HepG2 (cell line): ENCODE results near the gene ANXA5. TPM values are rescaled to one million over a fixed set of nuclear protein-coding genes. Genes with fewer than 3 reads are reported as not detected.

Experiments used
- ATAC-seq: fragments of 200-7000 bp; cut with Tn5 transposase; 3 replicates; pipeline ENCODE4 v1.9.1; 2020; ENCODE audit warnings: mild to moderate bottlenecking, moderate library complexity
- BruUV-seq: library from RNA; stranded (reverse); fragments of 400-500 nt; replicated peaks from 2 replicates; lab custom pipeline; 2021; lab: Mats Ljungman, UMichigan
- CTCF ChIA-PET: fragments of 300-600 bp; formaldehyde crosslinking; extraction: SDS; loops from one replicate; lab custom pipeline; 2021; ENCODE audit warnings: low total read pairs, inconsistent platforms, low intra/inter-chr PET ratio; lab: Yijun Ruan, JAX
- POLR2A ChIA-PET: fragments of 350-600 bp; sonication (Branson Sonifier 250); formaldehyde crosslinking; loops from one replicate; lab custom pipeline; 2020; ENCODE audit warnings: antibody characterized with exemption, inconsistent platforms; lab: Yijun Ruan, JAX
- DNase-seq: peaks from one replicate; pipeline ENCODE4 v3.0.0-alpha.2; 2015; ENCODE audit warnings: low spot score
- FAIRE-seq: peaks from 3 replicates; lab custom pipeline; 2011; peaks lifted over from hg19 to GRCh38; lab: Jason Lieb, UNC
- H2AFZ ChIP-seq: one replicate; pipeline ENCODE4 v1.6.1; 2011; ENCODE audit warnings: low read length, inconsistent platforms
- H3K27ac ChIP-seq: fragments of 300-600 bp; 3 replicates; pipeline ENCODE4 v1.8.0; 2011; ENCODE audit warnings: mixed run types, mild to moderate bottlenecking, mixed read lengths, low read length, inconsistent platforms; ENCODE audit not compliant: insufficient read depth; ENCODE audit errors: extremely low read length
- H3K27me3 ChIP-seq, 2 experiments: fragments of 200-600 bp in 1 of 2; 2 replicates in 1 of 2; 3 replicates in 1 of 2; pipeline versions ENCODE4 v1.6.0 to v1.8.0; 2011; ENCODE audit warnings: low read length in 2 of 2, mild to moderate bottlenecking in 2 of 2, moderate library complexity in 2 of 2, inconsistent platforms in 1 of 2; ENCODE audit not compliant: insufficient read depth in 2 of 2, control insufficient read depth in 1 of 2
- H3K36me3 ChIP-seq, 2 experiments: fragments of 200-600 bp in 1 of 2; replicated peaks in 1 of 2; 2 replicates in 1 of 2; 3 replicates in 1 of 2; pipeline versions ENCODE4 v1.5.1 to v1.8.0; 2011; ENCODE audit warnings: low read length in 2 of 2, inconsistent platforms in 1 of 2; ENCODE audit not compliant: insufficient read depth in 2 of 2, control insufficient read depth in 1 of 2
- H3K4me1 ChIP-seq: 2 replicates; pipeline ENCODE4 v1.5.1; 2012; ENCODE audit warnings: low read length, inconsistent platforms; ENCODE audit not compliant: insufficient read depth
- H3K4me2 ChIP-seq: 2 replicates; pipeline ENCODE4 v1.6.0; 2011; ENCODE audit warnings: low read depth, low read length, inconsistent platforms
- H3K4me3 ChIP-seq, 3 experiments: fragments of 200-600 bp in 1 of 3; sonication (generic), shearing (Covaris generic) in 1 of 3; replicated peaks in 1 of 3; 2 replicates each; pipeline ENCODE4 v1.5.1; 2011 to 2016; ENCODE audit warnings: low read length in 3 of 3, inconsistent platforms in 2 of 3, low read depth in 2 of 3, mild to moderate bottlenecking in 2 of 3, control low read depth in 1 of 3, mixed read lengths in 1 of 3; ENCODE audit not compliant: insufficient read depth in 1 of 3
- H3K79me2 ChIP-seq: one replicate; pipeline ENCODE4 v1.6.1; 2011; ENCODE audit warnings: low read length, inconsistent platforms; ENCODE audit not compliant: insufficient read depth
- H3K9ac ChIP-seq: 2 replicates; pipeline ENCODE4 v1.6.0; 2011; ENCODE audit warnings: mild to moderate bottlenecking, low read depth, low read length, inconsistent platforms; ENCODE audit not compliant: insufficient read depth
- H3K9me3 ChIP-seq: 2 replicates; pipeline ENCODE4 v1.5.1; 2012; ENCODE audit warnings: mild to moderate bottlenecking, low read length
- H4K20me1 ChIP-seq: 2 replicates; pipeline ENCODE4 v1.6.0; 2011; ENCODE audit warnings: inconsistent platforms, mild to moderate bottlenecking, low read length, moderate library complexity; ENCODE audit not compliant: insufficient read depth
- DPF2 ChIP-seq: sonication (generic); formaldehyde crosslinking; IDR thresholded peaks from 2 replicates; pipeline ENCODE4 v1.4.0; 2020; ENCODE audit warnings: mild to moderate bottlenecking, low read depth, missing genetic modification reagents, borderline replicate concordance
- FOSL2 ChIP-seq: sonication (generic); formaldehyde crosslinking; IDR thresholded peaks from 2 replicates; pipeline ENCODE4 v1.4.0; 2020; ENCODE audit warnings: missing genetic modification reagents
- HMG20B ChIP-seq: conservative IDR thresholded peaks from 2 replicates; pipeline ENCODE4 v1.6.1; 2016; ENCODE audit warnings: missing genetic modification reagents, missing compliant biosample characterization
- HNF4G ChIP-seq, 2 experiments: sonication (generic) in 1 of 2; formaldehyde crosslinking in 1 of 2; IDR thresholded peaks; 2 replicates each; pipeline versions ENCODE4 v1.4.0 to v1.6.1; 2011 to 2020; ENCODE audit warnings: borderline replicate concordance in 2 of 2, low read depth in 2 of 2, mild to moderate bottlenecking in 2 of 2, low read length in 1 of 2, missing genetic modification reagents in 1 of 2, moderate library complexity in 1 of 2
- HNRNPK ChIP-seq: fragments of 200-400 bp; formaldehyde crosslinking; IDR thresholded peaks from 2 replicates; pipeline ENCODE4 v1.6.1; 2018; ENCODE audit warnings: low read length, low read depth, moderate library complexity, mild to moderate bottlenecking; ENCODE audit not compliant: poor library complexity, severe bottlenecking
- MAF1 ChIP-seq: sonication (generic); formaldehyde crosslinking; IDR thresholded peaks from 2 replicates; pipeline ENCODE4 v1.5.0; 2020; ENCODE audit warnings: missing genetic modification reagents, borderline replicate concordance
- SYNCRIP ChIP-seq: fragments of 200-400 bp; formaldehyde crosslinking; IDR thresholded peaks from 2 replicates; pipeline ENCODE4 v1.6.1; 2018; ENCODE audit warnings: mild to moderate bottlenecking, low read depth, low read length; ENCODE audit not compliant: insufficient read depth
- ZNF180 ChIP-seq: sonication (generic); formaldehyde crosslinking; IDR thresholded peaks from 2 replicates; pipeline ENCODE4 v1.4.0; 2020; ENCODE audit warnings: low read depth, missing genetic modification reagents, borderline replicate concordance
- ZNF235 ChIP-seq: sonication (generic); formaldehyde crosslinking; IDR thresholded peaks from 2 replicates; pipeline ENCODE4 v1.8.1; 2023; ENCODE audit warnings: mild to moderate bottlenecking, missing genetic modification reagents, borderline replicate concordance
- ZNF326 ChIP-seq: sonication (generic); formaldehyde crosslinking; IDR thresholded peaks from 2 replicates; pipeline ENCODE4 v1.4.0; 2020; ENCODE audit warnings: missing genetic modification reagents, borderline replicate concordance
- ZNF567 ChIP-seq: sonication (generic); formaldehyde crosslinking; IDR thresholded peaks from 2 replicates; pipeline ENCODE4 v1.8.1; 2023; ENCODE audit warnings: mild to moderate bottlenecking, missing genetic modification reagents, borderline replicate concordance
- WGBS: methylation state at CpG from one replicate; pipeline ENCODE4 v1.1.6; 2017; ENCODE audit warnings: low lambda C conversion rate; 5-methylcytosine and 5-hydroxymethylcytosine counted together
- in situ Hi-C: cut with HindIII; loops from 2 replicates; pipeline ENCODE4 v1.10.0; 2017; ENCODE audit warnings: low pct_unique_long_range_greater_than_20kb; ENCODE audit not compliant: extremely low pct_ligation_motif_present
- intact Hi-C: fragments of 100-400 bp; cut with micrococcal nuclease; formaldehyde crosslinking; loops from one replicate; pipeline ENCODE4 v1.10.0; 2022; ENCODE audit not compliant: unreplicated experiment
- polyA plus RNA-seq, 8 experiments: library from polyadenylated mRNA; depleted of rRNA in 3 of 8; stranded (reverse) in 7 of 8; unstranded in 1 of 8; fragments of >200 nt; fragmentation: Illumina TruSeq in 4 of 8; extraction: Trizol in 4 of 8; gene quantifications; 2 replicates each; pipeline versions ENCODE4 v1.2.1 to v1.2.3, GENCODE V29; 2011 to 2016; ENCODE audit warnings: low read depth in 4 of 8, missing spikeins in 1 of 8, mixed read lengths in 1 of 8; ENCODE audit not compliant: insufficient read depth in 1 of 8
- total RNA-seq, 5 experiments: library from RNA; depleted of rRNA; stranded (reverse); fragments of >200 nt; fragmentation: Illumina TruSeq; extraction: Trizol; gene quantifications; 2 replicates each; pipeline ENCODE4 v1.2.3, GENCODE V29; 2016; ENCODE audit warnings: low read depth in 1 of 5
- TF ChIP-seq, protein P1 (sequence below): sonication (generic); formaldehyde crosslinking; IDR thresholded peaks from 2 replicates; pipeline ENCODE4 v1.4.0; 2020; ENCODE audit warnings: missing genetic modification reagents, low read depth, mild to moderate bottlenecking, borderline replicate concordance
- TF ChIP-seq, protein P2 (sequence below): sonication (generic); formaldehyde crosslinking; IDR thresholded peaks from 2 replicates; pipeline ENCODE4 v1.4.0; 2020; ENCODE audit warnings: missing genetic modification reagents
- TF ChIP-seq, protein P3 (sequence below): sonication (generic); formaldehyde crosslinking; IDR thresholded peaks from 2 replicates; pipeline ENCODE4 v1.4.0; 2020; ENCODE audit warnings: mild to moderate bottlenecking, missing genetic modification reagents

Gene ANXA5
- total and polyA plus RNA-seq, 2 of the 13 experiments (the other 11 are each of a cell fraction or from before 2014, with no cell fraction given) = 209 to 342 TPM

DNA sequence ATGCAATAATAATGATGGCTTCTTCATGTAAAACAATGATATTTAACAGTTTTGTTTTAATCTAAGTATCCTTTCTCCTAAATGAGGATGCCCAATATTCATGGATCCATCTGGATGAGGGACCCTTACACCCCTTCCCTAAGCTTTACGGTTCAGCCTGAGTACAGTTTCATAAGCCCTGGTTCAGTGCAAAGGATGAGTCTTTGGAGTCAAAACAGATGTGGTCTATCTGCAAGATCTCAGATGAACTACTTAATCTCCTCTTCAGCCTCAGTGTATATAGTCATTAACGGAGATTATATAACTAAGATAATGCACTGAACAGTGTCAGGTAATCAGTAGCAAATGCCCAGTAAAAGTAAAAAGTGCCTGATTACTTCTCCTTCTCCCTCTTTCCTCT is 22.1 kb downstream of the ANXA5 start (continued):
- no peak for TF ChIP-seq ZNF235 (CRISPR knock-in tag)
- no peak for TF ChIP-seq DPF2 (CRISPR knock-in tag)
- no peak for TF ChIP-seq ZNF180
- TF ChIP-seq ZNF567 = no peak
- no peak for TF ChIP-seq HMG20B (CRISPR knock-in tag)
- TF ChIP-seq, protein P1, sequence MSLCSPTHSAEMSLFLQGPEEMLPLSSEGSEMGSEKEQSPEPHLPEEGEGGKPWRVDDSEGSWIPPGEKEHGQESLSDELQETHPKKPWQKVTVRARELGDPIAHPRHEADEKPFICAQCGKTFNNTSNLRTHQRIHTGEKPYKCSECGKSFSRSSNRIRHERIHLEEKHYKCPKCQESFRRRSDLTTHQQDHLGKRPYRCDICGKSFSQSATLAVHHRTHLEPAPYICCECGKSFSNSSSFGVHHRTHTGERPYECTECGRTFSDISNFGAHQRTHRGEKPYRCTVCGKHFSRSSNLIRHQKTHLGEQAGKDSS (CRISPR knock-in tag) = no peak
- no peak for TF ChIP-seq HNF4G (IDR thresholded peaks at IDR 0.05; ENCODE audit: borderline replicate concordance, low read depth, low read length)
- no peak for TF ChIP-seq HNF4G (CRISPR knock-in tag; IDR thresholded peaks at IDR 0.05; ENCODE audit: borderline replicate concordance, low read depth)
- no peak for TF ChIP-seq FOSL2 (CRISPR knock-in tag)
- TF ChIP-seq, protein P2, sequence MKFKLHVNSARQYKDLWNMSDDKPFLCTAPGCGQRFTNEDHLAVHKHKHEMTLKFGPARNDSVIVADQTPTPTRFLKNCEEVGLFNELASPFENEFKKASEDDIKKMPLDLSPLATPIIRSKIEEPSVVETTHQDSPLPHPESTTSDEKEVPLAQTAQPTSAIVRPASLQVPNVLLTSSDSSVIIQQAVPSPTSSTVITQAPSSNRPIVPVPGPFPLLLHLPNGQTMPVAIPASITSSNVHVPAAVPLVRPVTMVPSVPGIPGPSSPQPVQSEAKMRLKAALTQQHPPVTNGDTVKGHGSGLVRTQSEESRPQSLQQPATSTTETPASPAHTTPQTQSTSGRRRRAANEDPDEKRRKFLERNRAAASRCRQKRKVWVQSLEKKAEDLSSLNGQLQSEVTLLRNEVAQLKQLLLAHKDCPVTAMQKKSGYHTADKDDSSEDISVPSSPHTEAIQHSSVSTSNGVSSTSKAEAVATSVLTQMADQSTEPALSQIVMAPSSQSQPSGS (CRISPR knock-in tag) = no peak
- no peak for TF ChIP-seq MAF1 (CRISPR knock-in tag)

DNA sequence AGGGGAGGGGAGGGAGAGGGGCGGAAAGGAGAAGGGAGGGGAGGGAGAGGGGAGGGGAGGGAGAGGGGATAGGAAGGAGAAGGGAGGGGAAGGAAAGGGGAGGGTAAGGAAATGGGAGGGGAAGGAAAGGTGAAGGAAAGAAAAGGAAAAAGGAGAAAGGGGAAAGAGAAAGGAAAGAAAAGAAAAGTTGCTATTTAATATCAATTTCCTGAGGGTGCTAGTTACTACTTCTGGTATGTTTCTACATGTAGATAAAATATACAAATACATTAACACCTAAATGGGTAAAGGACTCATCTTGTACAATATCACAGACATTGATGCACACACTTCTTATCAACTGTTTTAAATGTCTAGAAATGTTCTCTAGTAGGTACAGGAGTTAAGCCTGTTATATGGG is 22.6 kb downstream of the ANXA5 start:
- FAIRE-seq (no peak), DNase-seq (no peak), ATAC-seq (no peak)
- H3K4me2 ChIP-seq = no peak overlapping the region
- BruUV-seq = no TSS peak
- H4K20me1 ChIP-seq = no peaks in the 10 kb centered on the region
- no peak overlapping the region for H2AFZ ChIP-seq
- H3K9ac ChIP-seq = no peak overlapping the region
- H3K27me3 ChIP-seq = no peaks in the 10 kb centered on the region
- peaks cover 11 to 52% of the 10 kb centered on the region in 2 experiments for H3K36me3 ChIP-seq
- TF ChIP-seq, protein P3, sequence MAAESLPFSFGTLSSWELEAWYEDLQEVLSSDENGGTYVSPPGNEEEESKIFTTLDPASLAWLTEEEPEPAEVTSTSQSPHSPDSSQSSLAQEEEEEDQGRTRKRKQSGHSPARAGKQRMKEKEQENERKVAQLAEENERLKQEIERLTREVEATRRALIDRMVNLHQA (CRISPR knock-in tag) = no peak
- TF ChIP-seq HNRNPK (peak; percentile 97), ZNF326 (CRISPR knock-in tag) (no peak), SYNCRIP (no peak)
- H3K4me1 ChIP-seq = peaks cover 37% of the 10 kb centered on the region
- peaks cover 2% of the 10 kb centered on the region for H3K79me2 ChIP-seq
- POLR2A ChIA-PET = no interaction called here
- no peak overlapping the region for H3K4me3 ChIP-seq
- CTCF ChIA-PET = no interaction called here
- no peak overlapping the region for H3K27ac ChIP-seq
- WGBS = 96% methylated on average over 1 of the region's 1 CpG
- intact Hi-C loops = no loop called here
- in situ Hi-C loops = loop anchor here (10.0 kb wide), 1 partner anchor 51 kb away; no protein-coding TSS in a partner anchor
- H3K9me3 ChIP-seq = no peaks in the 10 kb centered on the region
